HepG2 (cell line): ENCODE measurements around the gene RASGRP2. TPM values are rescaled to one million over a fixed set of nuclear protein-coding genes. Genes with fewer than 3 reads are reported as not detected.

Experiments used
- CEBPB ChIP-seq: IDR thresholded peaks from 2 replicates; pipeline ENCODE4 v1.6.1; 2011; ENCODE audit warnings: low read depth, low read length, improper control_type of control experiment, borderline replicate concordance
- CEBPG ChIP-seq: IDR thresholded peaks from 2 replicates; pipeline ENCODE4 v1.6.1; 2016
- ESRRA ChIP-seq: sonication (generic); formaldehyde crosslinking; IDR thresholded peaks from 2 replicates; pipeline ENCODE4 v1.5.1; 2020; ENCODE audit warnings: mild to moderate bottlenecking, low read depth, missing genetic modification reagents
- EZH2 ChIP-seq: conservative IDR thresholded peaks from 2 replicates; pipeline ENCODE4 v1.6.1; 2012; ENCODE audit warnings: mild to moderate bottlenecking, low read depth, low read length, moderate library complexity
- GATAD2A ChIP-seq: IDR thresholded peaks from 2 replicates; pipeline ENCODE4 v1.6.1; 2016
- HNF4A ChIP-seq: sonication (generic); formaldehyde crosslinking; IDR thresholded peaks from 2 replicates; pipeline ENCODE4 v1.4.0; 2020; ENCODE audit warnings: missing genetic modification reagents
- HNRNPL ChIP-seq: fragments of 200-400 bp; formaldehyde crosslinking; IDR thresholded peaks from 2 replicates; pipeline ENCODE4 v1.6.1; 2017; ENCODE audit warnings: mild to moderate bottlenecking, low read depth, low read length
- MNT ChIP-seq: fragments of 450-650 bp; IDR thresholded peaks from 2 replicates; pipeline ENCODE4 v1.6.1; 2016
- NCOR1 ChIP-seq: fragments of 200-600 bp; sonication (generic); IDR thresholded peaks from 2 replicates; pipeline ENCODE4 v1.7.0; 2017; ENCODE audit warnings: antibody characterized with exemption, low read length, borderline replicate concordance
- NFYB ChIP-seq: sonication (generic); formaldehyde crosslinking; IDR thresholded peaks from 2 replicates; pipeline ENCODE4 v1.4.0; 2020; ENCODE audit warnings: missing genetic modification reagents
- NR2F1 ChIP-seq, 2 experiments: fragments of 450-650 bp in 1 of 2; formaldehyde crosslinking in 1 of 2; IDR thresholded peaks; 2 replicates each; pipeline versions ENCODE4 v1.5.0 to v1.6.1; 2016 to 2020; ENCODE audit warnings: mild to moderate bottlenecking in 1 of 2, missing compliant biosample characterization in 1 of 2, missing genetic modification reagents in 1 of 2, moderate library complexity in 1 of 2
- NR2F6 ChIP-seq, 2 experiments: IDR thresholded peaks; 2 replicates each; pipeline ENCODE4 v1.6.1; 2016; ENCODE audit warnings: antibody characterized with exemption in 1 of 2, mild to moderate bottlenecking in 1 of 2
- SALL1 ChIP-seq: sonication (generic); formaldehyde crosslinking; IDR thresholded peaks from 2 replicates; pipeline ENCODE4 v1.8.0; 2022; ENCODE audit warnings: mild to moderate bottlenecking, missing genetic modification reagents
- SNAI1 ChIP-seq: sonication (generic); formaldehyde crosslinking; IDR thresholded peaks from 2 replicates; pipeline ENCODE4 v1.5.0; 2020; ENCODE audit warnings: mild to moderate bottlenecking, missing genetic modification reagents, borderline replicate concordance
- THAP11 ChIP-seq: IDR thresholded peaks from 2 replicates; pipeline ENCODE4 v1.6.1; 2016; ENCODE audit warnings: missing biosample characterization, missing genetic modification reagents
- ZMYM4 ChIP-seq: sonication (generic); formaldehyde crosslinking; IDR thresholded peaks from 2 replicates; pipeline ENCODE4 v1.8.1; 2023; ENCODE audit warnings: mild to moderate bottlenecking, missing genetic modification reagents
- polyA plus RNA-seq, 8 experiments: library from polyadenylated mRNA; depleted of rRNA in 3 of 8; stranded (reverse) in 7 of 8; unstranded in 1 of 8; fragments of >200 nt; fragmentation: Illumina TruSeq in 4 of 8; extraction: Trizol in 4 of 8; gene quantifications; 2 replicates each; pipeline versions ENCODE4 v1.2.1 to v1.2.3, GENCODE V29; 2011 to 2016; ENCODE audit warnings: low read depth in 4 of 8, missing spikeins in 1 of 8, mixed read lengths in 1 of 8; ENCODE audit not compliant: insufficient read depth in 1 of 8
- total RNA-seq, 5 experiments: library from RNA; depleted of rRNA; stranded (reverse); fragments of >200 nt; fragmentation: Illumina TruSeq; extraction: Trizol; gene quantifications; 2 replicates each; pipeline ENCODE4 v1.2.3, GENCODE V29; 2016; ENCODE audit warnings: low read depth in 1 of 5
- TF ChIP-seq, protein P1 (sequence below): IDR thresholded peaks from 2 replicates; pipeline ENCODE4 v1.4.0; 2020; ENCODE audit warnings: mild to moderate bottlenecking, missing genetic modification reagents
- TF ChIP-seq, protein P2 (sequence below): sonication (generic); formaldehyde crosslinking; IDR thresholded peaks from 2 replicates; pipeline ENCODE4 v1.4.0; 2020; ENCODE audit warnings: missing genetic modification reagents, borderline replicate concordance
- TF ChIP-seq, protein P3 (sequence below): IDR thresholded peaks from 2 replicates; pipeline ENCODE4 v1.6.1; 2012; ENCODE audit warnings: inconsistent platforms

The RASGRP2 gene
- total and polyA plus RNA-seq, 2 of the 13 experiments (the other 11 are each of a cell fraction or from before 2014, with no cell fraction given) = 0.61 TPM; not detected in 1

DNA sequence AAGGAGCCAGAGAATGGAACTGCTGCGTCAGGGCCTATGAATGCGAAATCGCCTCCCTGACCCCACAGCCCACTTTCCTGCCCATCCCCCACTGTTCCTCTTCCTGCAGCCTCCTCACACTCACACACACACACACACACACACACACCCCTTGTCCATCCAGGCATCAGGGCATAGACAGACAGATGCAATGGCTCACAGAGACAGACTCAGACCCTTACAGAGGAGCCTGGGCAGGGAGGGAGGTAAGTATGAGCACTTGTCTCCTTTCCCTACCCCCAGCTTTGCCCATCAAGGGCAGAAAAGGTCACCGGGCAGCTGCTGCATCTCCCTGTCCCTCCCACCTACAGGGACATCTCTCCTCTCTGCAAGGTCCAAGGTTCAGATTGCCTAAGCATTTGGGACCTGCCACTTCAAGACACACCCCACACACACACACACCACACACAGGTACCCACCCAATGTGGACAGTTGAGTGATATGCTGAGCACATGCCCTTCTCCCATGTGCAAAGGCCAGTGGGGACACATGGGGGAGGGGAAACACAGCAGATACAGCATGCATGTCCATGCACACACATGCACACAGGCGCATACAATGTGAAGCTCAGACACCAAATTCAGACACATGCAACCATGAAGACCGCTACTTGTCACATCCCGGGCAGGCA, 18.9 kb downstream of the RASGRP2 start (continued):
- TF ChIP-seq, protein P1, sequence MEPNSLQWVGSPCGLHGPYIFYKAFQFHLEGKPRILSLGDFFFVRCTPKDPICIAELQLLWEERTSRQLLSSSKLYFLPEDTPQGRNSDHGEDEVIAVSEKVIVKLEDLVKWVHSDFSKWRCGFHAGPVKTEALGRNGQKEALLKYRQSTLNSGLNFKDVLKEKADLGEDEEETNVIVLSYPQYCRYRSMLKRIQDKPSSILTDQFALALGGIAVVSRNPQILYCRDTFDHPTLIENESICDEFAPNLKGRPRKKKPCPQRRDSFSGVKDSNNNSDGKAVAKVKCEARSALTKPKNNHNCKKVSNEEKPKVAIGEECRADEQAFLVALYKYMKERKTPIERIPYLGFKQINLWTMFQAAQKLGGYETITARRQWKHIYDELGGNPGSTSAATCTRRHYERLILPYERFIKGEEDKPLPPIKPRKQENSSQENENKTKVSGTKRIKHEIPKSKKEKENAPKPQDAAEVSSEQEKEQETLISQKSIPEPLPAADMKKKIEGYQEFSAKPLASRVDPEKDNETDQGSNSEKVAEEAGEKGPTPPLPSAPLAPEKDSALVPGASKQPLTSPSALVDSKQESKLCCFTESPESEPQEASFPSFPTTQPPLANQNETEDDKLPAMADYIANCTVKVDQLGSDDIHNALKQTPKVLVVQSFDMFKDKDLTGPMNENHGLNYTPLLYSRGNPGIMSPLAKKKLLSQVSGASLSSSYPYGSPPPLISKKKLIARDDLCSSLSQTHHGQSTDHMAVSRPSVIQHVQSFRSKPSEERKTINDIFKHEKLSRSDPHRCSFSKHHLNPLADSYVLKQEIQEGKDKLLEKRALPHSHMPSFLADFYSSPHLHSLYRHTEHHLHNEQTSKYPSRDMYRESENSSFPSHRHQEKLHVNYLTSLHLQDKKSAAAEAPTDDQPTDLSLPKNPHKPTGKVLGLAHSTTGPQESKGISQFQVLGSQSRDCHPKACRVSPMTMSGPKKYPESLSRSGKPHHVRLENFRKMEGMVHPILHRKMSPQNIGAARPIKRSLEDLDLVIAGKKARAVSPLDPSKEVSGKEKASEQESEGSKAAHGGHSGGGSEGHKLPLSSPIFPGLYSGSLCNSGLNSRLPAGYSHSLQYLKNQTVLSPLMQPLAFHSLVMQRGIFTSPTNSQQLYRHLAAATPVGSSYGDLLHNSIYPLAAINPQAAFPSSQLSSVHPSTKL (CRISPR knock-in tag) = 0 out of 2 replicates have a peak, but pooled peaks have one; percentile 11
- peak; percentile 32; the same call in 1 of the 2 replicates for TF ChIP-seq SALL1 (CRISPR knock-in tag)
- peak; percentile 88 for TF ChIP-seq HNF4A (CRISPR knock-in tag)
- TF ChIP-seq, protein P2, sequence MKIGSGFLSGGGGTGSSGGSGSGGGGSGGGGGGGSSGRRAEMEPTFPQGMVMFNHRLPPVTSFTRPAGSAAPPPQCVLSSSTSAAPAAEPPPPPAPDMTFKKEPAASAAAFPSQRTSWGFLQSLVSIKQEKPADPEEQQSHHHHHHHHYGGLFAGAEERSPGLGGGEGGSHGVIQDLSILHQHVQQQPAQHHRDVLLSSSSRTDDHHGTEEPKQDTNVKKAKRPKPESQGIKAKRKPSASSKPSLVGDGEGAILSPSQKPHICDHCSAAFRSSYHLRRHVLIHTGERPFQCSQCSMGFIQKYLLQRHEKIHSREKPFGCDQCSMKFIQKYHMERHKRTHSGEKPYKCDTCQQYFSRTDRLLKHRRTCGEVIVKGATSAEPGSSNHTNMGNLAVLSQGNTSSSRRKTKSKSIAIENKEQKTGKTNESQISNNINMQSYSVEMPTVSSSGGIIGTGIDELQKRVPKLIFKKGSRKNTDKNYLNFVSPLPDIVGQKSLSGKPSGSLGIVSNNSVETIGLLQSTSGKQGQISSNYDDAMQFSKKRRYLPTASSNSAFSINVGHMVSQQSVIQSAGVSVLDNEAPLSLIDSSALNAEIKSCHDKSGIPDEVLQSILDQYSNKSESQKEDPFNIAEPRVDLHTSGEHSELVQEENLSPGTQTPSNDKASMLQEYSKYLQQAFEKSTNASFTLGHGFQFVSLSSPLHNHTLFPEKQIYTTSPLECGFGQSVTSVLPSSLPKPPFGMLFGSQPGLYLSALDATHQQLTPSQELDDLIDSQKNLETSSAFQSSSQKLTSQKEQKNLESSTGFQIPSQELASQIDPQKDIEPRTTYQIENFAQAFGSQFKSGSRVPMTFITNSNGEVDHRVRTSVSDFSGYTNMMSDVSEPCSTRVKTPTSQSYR (CRISPR knock-in tag) = peak; percentile 74
- TF ChIP-seq CEBPG (CRISPR knock-in tag) = peak; percentile 69
- no peak for TF ChIP-seq EZH2
- peak; percentile 52; the same call in 1 of the 2 replicates for TF ChIP-seq NCOR1
- no peak for TF ChIP-seq NFYB (CRISPR knock-in tag)
- TF ChIP-seq NR2F6 (IDR thresholded peaks at IDR 0.05) = peak; percentile 74
- peak; percentile 75 for TF ChIP-seq NR2F6 (CRISPR knock-in tag; IDR thresholded peaks at IDR 0.05)
- TF ChIP-seq HNRNPL = no peak
- TF ChIP-seq ZMYM4 (CRISPR knock-in tag) = no peak
- peak; percentile 14 to 76; a peak in 2 of 4 replicates for TF ChIP-seq NR2F1 (CRISPR knock-in tag; IDR thresholded peaks at IDR 0.05)
- no peak for TF ChIP-seq SNAI1
- TF ChIP-seq THAP11 (CRISPR knock-in tag) = 0 out of 2 replicates have a peak, but pooled peaks have one; percentile 19
- peak; percentile 71 for TF ChIP-seq MNT
- TF ChIP-seq, protein P3, sequence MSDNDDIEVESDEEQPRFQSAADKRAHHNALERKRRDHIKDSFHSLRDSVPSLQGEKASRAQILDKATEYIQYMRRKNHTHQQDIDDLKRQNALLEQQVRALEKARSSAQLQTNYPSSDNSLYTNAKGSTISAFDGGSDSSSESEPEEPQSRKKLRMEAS = 0 out of 2 replicates have a peak, but pooled peaks have one; percentile 26
- TF ChIP-seq GATAD2A (CRISPR knock-in tag) = peak; percentile 33; the same call in 1 of the 2 replicates
- peak; percentile 66 for TF ChIP-seq CEBPB
- 0 out of 2 replicates have a peak, but pooled peaks have one; percentile 55 for TF ChIP-seq ESRRA (CRISPR knock-in tag)
